HG02759 (cell line): ENCODE measurements around the gene SH3PXD2B.
"Not testable (repeated sequence)": the region's sequence is repeated elsewhere in the genome, so short reads cannot be mapped to it uniquely, and the experiment has no call there.

Experiments
- ATAC-seq: cut with Tn5 transposase; IDR thresholded peaks from one replicate; pipeline ENCODE4 v1.9.1; 2021; ENCODE audit warnings: mild to moderate bottlenecking, moderate library complexity; ENCODE audit not compliant: unreplicated experiment

The SH3PXD2B gene

GRCh38 chr5:172420235-172420939, 33.9 kb downstream of the SH3PXD2B start:
- ATAC-seq = no peak

- ATAC-seq = no peak
Observed at GRCh38 chr5:172418862-172419814, 35.2 kb downstream of the SH3PXD2B start.

- no peak for ATAC-seq
Observed at GRCh38 chr5:172417983-172418630, 36.2 kb downstream of the SH3PXD2B start.

DNA sequence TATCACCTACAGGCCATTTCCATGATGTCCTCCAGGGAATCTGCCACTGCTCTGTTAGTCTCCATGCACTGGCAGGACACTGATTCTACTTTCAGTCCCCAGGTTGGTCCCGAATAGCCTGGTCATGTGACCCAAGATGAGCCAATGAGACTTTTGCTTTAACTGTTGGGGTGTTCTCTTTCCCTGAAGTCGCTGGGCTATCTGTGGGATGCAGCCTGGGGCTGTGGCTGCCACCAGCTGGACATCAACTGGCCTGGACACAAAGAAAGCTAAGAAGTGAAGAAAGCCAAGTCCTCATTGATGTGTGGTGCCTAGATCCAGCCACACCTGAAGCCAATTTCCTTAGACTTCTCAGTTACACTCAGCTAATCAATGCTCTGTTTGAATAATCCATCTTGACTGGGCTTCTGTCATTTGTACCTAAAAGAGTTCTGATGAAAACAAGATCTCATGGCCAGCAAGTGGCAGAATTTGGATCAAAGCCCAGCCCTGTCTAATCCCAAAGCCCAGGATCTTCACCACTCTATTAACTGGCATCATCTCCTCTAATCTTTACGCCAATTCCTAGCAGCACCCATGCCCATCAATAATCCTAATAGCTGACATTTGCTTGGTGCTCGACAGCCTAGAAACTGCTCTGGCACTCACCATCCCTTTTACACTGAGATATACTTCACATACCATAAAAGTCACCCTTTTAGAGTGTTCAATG, 37.0 kb downstream of the SH3PXD2B start:
- no peak for ATAC-seq

- no peak for ATAC-seq
Observed at GRCh38 chr5:172415362-172416275, 38.7 kb downstream of the SH3PXD2B start.

DNA sequence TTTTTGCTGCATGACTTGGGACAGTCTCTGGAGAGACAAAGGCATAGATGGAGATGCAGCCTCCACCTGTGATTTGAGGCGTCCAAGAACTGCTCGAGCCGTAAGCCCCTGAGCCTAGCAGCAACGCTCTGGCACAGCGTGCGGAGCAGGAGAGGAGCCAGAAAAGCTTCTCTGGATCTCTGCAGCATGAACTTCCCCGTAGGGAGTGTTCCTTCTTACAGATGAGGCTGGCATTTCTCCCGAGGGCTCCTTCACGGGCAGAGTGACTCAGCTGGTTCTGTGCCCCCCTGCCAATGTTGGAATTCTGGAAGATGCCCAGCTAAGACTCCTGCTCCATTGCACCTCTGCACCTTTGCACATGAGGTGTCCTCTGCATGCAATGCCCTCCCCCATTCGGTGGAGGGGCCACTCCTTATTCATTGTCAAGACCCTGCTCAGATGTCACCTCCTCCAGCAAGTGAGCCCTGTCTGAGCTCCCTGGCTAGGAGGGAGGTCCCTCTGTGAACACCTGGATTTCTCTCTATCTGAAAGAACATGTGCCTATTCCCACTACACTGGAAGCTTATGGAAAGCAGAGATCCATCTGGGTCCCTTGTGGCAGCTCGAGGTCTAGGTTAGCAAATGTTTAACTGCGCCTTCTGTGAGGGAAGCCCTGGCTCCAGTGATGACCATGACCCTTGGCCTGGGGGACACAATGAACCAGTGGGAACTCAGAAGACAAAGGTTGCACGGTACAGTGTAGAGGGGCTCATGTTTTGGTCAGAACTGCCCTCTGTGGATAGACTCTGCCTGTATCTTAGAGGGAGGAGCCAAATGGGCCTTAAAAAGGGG, 39.6 kb downstream of the SH3PXD2B start:
- ATAC-seq = no peak

DNA sequence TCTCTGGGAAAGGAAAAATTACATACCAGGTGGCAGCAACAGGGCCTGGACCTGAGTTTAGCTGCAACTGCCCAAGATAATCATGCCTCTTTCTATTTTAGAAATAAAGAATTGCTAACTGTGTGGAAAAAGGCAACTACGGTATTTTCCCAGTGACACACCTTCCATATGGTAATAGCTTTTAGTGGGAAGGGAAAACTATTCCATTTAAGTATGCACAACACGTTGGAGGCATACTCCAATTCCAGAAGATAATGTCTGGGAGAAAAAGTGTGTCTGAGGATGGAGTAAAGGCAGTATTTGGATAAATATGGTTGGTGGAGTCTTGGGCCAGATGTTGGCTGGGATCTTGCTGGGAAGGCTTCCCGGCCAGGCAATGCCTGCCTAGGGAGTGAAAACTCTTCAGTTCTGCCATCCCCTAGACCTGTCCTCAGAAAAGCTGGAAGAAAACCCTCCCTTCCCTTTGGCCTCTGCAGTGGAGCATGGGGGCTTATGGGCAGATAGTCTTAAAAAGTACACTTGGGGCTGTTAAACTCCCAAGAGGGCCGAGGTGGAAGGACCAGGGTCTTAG, 40.6 kb downstream of the SH3PXD2B start:
- ATAC-seq = no peak

GRCh38 chr5:172412724-172413286, 41.5 kb downstream of the SH3PXD2B start:
- no peak for ATAC-seq

DNA sequence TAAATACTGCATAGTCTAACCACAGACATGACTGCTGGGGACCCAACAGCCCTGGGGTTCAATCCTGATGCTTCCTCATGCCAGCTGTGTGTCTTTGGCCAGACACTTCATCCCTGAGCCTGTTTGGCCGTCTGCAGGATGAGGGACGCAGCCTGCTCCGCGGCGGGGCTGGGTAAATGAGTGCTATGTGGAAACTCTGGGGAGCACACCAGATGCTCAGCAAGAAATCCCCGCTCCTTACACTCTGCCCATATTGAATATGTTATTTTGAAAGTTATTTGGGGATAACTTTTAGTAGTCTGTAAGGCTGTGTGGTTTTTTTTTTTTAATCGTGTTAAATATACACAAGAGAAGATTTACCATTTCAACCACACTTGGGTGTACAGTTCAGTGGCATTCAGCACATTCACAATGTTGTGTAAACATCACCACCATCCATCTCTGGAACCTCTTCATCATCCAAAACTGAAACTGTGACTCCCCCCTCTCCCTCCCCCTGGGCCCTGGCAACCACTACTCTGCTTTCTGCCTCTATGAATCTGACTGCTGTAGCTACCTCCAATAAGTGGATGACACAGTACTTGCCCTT, 42.7 kb downstream of the SH3PXD2B start:
- no peak for ATAC-seq

GRCh38 chr5:172410662-172411483, 43.5 kb downstream of the SH3PXD2B start:
- ATAC-seq = no peak

DNA sequence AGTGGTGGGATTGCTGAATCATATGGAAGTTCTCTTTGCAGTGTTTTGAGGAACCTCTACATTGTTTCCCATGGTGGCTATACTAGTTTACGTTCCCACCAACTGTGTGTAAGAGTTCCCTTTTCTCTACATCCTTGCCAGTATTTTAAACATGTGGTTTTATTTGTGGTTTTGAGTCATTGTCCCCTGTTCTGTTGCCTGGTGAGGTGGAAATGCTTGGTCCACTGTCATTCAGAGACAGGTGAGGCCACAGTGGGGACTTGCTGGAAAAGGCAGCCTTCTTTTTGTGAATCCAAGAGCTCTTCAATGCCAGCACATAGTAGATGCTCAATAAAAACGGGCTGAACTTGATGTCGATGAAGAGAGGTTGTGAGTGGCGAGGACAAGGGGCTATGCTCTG, 44.2 kb downstream of the SH3PXD2B start:
- no peak for ATAC-seq

- not testable (repeated sequence) for ATAC-seq
Observed at GRCh38 chr5:172409477-172409876, 44.8 kb downstream of the SH3PXD2B start.

DNA sequence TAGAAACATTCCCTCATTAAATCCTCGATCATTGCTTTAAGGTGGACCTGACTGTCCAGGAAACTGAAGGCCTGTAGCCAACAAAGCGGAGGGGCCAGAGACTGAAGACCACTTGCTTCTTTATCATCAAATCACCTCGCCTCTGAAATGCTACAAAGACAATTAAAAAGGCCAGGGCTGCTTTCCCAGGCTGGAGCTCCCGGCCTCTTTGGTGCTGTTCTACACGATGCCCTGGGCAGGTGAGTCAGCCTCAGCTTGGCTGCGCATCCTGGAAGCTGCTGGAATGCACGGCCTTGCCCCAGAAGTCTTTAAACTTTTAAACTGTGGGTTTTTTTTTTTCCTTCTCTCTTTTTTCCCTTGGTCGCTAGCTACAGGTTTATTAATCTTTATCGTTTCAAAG, 46.5 kb downstream of the SH3PXD2B start:
- ATAC-seq = no peak

DNA sequence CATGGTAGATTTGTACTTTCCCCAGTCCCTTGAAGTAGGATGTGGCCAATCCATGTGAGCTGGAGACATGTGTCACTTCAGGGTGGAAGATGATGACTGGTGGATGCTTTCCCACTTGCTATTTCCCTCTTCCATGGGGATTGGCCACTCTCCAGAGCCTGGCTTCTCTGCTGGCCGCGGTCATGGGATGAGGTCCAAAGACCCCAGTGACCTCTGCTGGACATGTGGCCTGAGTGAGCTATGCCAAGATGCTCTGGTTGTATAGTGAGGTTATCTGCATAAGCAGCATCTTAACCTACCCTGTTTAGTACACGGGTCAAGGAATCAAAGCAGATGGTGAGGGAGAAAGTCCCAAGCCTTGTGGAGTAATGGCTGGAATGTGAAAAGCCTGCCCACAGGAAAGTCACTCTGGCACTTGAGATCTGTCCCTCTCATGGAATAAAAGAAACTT, 47.1 kb downstream of the SH3PXD2B start:
- ATAC-seq = no peak

GRCh38 chr5:172405226-172406107, 48.9 kb downstream of the SH3PXD2B start:
- no peak for ATAC-seq

DNA sequence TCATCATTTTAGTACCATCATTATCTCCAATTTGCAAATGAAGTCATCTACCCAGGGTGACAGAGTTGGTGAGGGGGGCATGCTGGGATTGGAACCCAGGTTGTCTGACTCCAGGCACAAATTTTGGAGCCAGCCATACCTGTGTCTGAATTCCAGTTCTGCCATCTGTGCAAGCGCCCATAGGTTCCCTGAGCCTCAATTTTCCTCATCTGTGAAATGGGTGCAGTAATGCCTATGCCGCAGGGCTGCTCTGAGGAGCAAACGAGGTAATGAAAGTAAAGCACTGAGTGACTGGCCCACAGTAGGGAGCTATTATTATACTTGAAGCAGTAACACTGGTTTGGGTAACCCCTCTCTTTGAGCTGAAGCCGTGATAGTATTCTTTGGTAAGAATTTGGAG, 49.6 kb downstream of the SH3PXD2B start:
- ATAC-seq = no peak
